Measurements from ENCODE around the gene MAP3K13.
"Not testable (repeated sequence)": the region's sequence is repeated elsewhere in the genome, so short reads cannot be mapped to it uniquely, and the experiment has no call there.

The MAP3K13 gene

DNA sequence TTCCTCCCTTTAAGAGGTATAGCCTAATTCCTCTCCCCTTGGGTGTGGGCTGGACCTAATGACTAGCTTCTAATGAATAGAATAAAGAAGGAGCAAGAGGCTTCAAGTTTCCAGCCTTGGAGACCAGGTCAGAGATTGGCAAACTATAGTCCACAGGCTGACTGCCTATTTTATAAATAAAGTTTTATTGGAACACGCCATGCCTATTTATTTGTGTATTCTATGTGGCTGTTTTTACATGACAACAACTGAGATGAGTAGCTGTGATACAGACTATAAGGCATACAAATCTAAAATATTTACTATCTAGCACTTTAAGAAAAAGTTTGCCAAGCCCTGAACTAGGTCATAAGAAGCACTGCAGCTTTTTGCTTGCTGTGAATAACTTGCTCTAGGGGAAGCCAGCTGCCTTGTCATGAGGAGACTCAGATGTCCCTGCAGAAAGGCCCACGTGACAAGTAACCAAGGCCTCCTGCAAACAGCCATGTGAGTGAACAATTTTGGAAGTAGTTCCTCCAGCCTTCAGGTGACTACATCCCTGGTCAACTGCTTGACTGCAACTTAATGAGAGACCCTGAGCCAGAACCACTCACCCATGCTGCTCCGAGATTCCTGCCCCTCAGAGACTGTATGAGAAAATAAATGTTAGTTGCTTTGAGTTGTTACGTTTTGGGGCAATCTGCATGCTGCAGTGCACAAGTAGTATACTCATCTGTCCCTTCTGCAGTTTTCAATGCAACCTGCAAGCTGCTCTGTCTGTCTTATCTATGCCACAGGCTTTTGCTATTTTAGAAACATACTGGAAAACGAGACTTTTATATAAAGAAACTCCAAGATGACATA is 21.1 kb upstream of the MAP3K13 start:
- DNase-seq, result no peak

GRCh38 chr3:185342459-185343174 is 20.3 kb upstream of the MAP3K13 start:
- DNase-seq, result no peak

DNA sequence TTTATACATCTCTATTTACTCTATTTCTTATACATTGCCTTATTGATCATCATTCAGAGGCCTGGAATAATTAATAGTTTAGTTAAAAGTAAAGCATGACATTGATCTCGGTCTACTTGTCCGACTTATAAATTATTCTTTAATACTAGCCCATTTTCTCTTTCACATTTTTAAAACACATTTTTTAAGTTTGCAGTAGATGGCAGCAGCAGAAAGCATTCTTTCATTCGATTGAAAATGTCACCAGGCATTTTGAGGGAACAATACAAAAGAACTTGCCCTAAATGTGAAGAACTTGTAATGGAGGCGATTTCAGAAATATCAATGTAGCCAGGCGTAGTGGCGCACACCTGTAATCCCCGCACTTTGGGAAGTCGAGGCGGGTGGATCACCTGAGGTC is 15.5 kb upstream of the MAP3K13 start:
- no peak for DNase-seq

DNA sequence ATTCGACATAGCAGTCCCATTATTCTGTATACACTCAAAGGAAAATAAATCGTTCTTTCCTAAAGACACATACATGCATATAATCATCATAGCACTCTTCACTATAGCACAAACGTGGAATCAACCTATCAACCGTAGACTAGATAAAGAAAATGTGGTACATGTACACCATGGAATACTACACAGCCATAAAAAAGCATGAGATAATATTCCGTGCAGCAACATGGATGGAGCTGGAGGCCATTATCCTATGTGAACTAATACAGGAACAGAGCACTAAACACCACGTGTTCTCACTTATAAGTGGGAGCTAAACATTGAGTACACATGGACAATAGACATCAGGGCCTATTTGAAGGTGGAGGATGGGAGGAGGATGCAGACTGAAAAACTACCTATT is 12.1 kb upstream of the MAP3K13 start:
- no peak for DNase-seq

GRCh38 chr3:185351396-185351795 is 11.5 kb upstream of the MAP3K13 start:
- no peak for DNase-seq

DNA sequence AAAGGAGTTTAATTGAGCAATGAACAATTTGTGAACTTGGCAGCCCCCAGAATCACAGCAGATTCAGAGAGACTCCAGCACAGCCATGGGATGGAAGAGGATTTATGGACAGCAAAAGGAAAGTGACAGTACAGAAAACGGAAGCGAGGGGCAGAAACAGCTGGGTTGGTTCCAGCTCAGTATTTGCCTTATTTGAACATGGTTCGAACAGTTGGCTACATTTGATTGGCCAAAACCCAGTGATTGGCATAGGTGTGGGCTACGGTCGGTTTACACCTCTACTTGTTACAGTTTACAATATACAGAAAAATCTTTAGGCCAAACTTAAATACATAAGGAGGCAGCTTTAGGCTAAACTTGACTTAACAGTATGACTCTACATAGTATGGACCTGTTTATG is 9.7 kb upstream of the MAP3K13 start:
- DNase-seq, result no peak

DNA sequence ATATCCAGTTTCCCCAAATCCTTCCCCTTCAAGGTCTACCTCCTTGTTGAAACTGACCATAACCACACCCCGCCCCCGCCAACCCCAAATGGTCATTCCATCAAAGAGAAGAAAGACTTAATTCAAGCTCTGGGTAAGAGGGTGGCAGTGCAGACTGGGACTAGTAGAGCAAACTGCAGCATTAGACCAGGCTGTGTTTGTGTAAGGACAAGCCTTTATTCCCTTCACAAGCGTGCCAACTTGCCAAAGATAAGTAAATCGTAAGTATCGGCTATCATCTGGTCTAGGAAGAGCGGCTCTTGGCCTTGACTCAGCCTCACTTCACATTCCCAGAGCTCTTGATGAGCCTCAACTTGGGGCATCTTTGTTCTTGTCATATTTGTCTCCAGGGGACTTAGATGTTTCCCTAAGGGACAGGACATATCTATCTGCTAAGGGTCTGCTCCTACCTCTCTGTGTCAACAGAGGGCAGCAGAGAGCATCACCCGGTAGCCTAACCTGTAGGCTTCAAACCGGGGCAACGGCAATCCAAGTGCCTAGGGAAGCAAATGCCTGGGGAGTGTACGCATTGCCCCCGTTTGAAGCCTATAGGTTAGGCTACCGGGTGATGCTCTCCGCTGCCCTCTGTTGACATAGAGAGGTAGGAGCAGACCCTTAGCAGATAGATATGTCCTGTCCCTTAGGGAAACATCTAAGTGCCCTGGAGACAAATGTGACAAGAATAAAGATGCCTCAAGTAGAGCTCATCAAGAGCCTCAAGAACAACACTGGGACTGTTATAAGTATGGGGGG is 8.9 kb upstream of the MAP3K13 start:
- DNase-seq, result peak; percentile 78

- no peak for DNase-seq
Measured at GRCh38 chr3:185356499-185356898, 6.4 kb upstream of the MAP3K13 start.

DNA sequence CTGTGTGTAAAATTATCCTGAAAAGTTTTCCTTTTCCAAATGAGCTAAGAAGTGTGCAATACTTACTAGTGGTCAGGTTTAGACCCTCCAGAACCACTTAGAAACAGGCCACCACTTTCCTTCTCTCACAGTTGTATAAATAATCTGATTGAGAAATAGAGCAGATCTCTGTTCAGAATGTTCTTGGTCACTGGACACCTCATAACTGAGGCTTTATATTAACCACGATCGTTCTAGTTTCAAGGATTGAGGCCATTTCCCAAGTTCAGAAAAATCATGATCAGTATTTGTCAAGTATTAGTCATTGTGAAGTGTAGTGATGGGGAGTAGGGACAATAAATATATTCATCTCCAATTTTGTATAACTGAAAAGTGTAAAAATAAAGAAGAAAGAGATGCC is 1.0 kb upstream of the MAP3K13 start:
- no peak for DNase-seq

DNA sequence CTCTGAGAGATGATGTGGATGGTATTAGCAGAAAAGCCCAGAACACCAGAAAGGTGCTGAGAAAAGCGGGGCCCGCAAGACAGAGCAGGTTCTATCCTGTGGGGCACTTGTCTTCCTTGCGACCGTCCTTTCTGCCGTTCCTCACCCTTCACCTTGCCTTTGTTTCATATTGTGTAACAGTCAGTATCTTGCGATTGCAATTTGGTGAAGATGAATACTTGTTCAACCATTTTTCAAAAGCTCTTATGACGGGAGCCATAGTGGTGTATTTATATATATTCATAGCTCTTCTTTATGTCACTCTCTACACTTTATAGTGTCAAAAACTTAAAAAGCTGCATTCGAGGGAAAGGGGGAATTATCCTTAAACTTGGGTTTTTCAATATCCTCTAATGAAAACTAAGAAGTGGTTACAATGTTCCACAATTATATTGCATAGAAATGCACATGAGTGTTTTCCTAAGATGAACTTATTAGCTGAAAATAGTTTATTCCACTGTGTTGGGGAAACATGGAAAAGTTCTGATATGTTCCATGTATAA is 797 bp downstream of the MAP3K13 start:
- no peak for DNase-seq

DNA sequence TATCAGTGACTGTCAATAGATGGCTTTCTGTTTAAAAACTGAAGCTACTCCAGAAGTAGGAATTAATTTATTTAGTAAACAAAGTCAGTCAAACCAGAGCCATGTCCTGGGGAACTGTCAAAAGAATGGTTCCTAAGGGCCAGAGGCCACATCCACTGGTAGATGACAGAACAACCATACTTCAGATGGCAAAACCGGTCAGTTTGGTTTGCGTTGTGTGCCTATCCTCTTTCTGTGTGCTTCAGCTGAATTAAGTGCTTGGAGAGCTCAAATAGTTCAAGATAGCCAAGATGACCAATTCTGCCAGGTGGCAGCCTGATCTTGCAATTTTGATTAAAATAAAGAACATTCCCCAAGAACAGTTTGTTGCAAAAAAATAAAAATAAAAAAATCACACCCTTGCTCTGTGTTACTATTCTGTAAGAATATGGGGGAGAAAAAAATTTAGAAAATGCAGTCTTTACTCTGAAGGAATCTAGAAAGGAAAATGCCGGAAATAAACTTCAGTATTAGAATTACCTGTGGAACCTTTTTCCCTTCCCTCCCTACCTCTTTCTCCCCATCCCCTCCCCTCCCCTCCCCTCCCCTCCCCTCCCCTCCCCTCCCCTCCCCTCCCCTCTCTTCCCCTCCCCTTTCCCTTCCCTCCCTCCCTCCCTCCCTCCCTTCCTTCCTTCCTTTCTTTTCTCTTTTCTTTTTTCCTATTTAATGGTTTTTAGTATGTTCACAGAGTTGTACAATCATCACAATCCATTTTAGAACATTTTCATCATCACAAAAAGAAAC is 2.5 kb downstream of the MAP3K13 start:
- DNase-seq, result no peak

DNA sequence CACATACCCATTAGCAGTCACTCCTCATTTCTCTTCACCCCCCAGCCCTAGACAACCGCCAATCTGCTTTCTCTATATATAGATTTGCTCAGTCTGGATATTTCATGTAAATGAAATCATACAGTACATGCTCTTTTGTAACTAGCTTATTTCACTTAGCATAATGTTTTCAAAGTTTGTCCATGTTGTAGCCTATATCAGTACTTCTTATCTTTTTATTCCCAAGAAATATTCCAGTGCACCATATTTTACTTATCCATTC is 3.1 kb downstream of the MAP3K13 start:
- DNase-seq, result no peak

DNA sequence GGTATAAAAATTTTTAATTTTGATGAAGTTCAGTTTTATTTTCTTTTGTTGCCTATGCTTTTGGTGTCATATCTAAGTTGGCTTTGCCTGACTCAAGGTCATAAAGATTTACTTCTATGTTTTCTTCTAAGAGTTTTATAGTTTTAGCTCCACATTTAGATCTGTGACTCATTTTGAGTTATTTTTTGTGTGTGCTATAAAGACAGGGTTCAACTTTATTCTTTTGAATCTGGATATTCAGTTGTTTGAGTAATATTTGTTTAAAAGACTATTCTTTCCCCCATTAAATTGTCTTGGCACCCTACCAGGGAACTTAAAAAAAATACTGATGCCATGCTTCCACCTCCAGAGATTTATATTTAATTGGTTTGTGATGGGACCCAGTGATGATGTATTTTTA is 4.0 kb downstream of the MAP3K13 start:
- no peak for DNase-seq

DNA sequence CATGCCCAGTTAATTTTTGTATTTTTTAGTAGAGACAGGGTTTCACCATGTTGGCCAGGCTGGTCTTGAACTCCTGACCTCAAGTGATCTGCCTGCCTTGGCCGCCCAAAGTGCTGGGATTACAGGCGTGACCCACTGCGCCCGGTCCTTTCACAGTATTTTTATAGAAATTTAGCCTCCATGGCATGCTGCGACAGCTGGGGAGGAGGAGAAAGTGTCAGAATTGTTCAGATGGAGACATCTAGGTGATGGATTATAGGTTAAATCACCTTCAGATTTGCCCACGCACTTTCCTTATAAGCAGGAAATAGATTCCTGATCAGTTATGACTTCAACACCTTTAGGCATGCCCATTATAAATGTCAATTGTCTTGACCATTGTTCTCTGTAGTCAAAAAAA is 7.4 kb downstream of the MAP3K13 start:
- not testable (repeated sequence) for DNase-seq

- DNase-seq, result no peak
Measured at GRCh38 chr3:185371306-185372074, 8.6 kb downstream of the MAP3K13 start.

- no peak for DNase-seq
Measured at GRCh38 chr3:185381320-185382058, 18.6 kb downstream of the MAP3K13 start.

DNA sequence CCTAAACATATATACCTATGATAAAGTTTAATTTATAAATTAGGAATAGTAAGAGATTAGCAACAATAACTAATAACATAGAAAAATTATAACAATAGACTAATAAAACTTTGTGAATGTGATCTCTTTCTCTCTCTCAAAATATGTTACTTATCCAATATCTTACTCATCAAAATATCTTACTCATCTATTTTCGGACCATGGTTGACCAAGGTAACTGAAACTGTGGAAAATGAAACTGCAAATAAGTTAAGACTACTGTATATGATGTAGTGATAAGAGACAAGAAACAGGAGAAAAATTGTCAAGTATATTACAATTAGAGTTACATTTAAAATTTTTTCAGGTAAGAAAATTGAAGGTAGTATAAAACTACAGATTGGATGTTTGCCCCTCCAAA is 19.2 kb downstream of the MAP3K13 start:
- DNase-seq, result no peak

GRCh38 chr3:185386515-185386914 is 23.6 kb downstream of the MAP3K13 start:
- not testable (repeated sequence) for DNase-seq

DNA sequence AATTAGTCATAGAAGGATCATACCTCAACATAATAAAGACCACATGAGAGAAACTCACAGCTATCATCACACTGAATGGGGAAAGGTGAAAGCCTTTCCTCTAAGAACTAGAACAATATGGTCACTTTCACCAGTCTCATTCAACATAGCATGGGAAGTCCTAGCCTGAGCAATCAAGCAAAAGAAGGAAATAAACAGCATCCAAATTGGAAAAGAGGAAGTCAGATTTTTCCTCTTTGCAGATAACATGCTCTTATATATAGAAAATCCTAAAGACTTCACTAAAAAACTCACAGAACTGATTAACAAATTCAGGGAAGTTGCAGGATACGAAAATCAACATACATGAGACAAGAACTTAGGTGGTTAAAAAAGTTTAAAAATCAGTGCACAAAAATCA is 24.7 kb downstream of the MAP3K13 start:
- DNase-seq, result no peak

- DNase-seq, result no peak
Measured at GRCh38 chr3:185393055-185393454, 30.1 kb downstream of the MAP3K13 start.

GRCh38 chr3:185397676-185398075 is 34.7 kb downstream of the MAP3K13 start:
- no peak for DNase-seq
